Calu3 (cell line): ENCODE measurements around the gene ITGA2B. TPM values are rescaled to one million over a fixed set of nuclear protein-coding genes. Genes with fewer than 3 reads are reported as not detected.

Source experiments
- BruUV-seq: library from RNA; stranded (reverse); fragments of 400-500 nt; replicated peaks from 2 replicates; lab custom pipeline; 2021; lab: Mats Ljungman, UMichigan
- CTCF ChIA-PET: fragments of 300-600 bp; sonication (Branson Sonifier 250); formaldehyde crosslinking; loops from one replicate; lab custom pipeline; 2022; ENCODE audit warnings: antibody characterized with exemption; lab: Charles Lee
- DNase-seq: peaks from one replicate; pipeline ENCODE4 v3.0.0; 2022
- H3K27ac Mint-ChIP-seq: one replicate; pipeline ENCODE4 v1.8.0; 2022; ENCODE audit warnings: mixed read lengths; ENCODE audit not compliant: unreplicated experiment
- H3K27me3 Mint-ChIP-seq: one replicate; pipeline ENCODE4 v1.8.0; 2022; ENCODE audit warnings: mixed read lengths; ENCODE audit not compliant: unreplicated experiment
- H3K36me3 Mint-ChIP-seq: one replicate; pipeline ENCODE4 v1.8.0; 2022; ENCODE audit warnings: mild to moderate bottlenecking, moderate library complexity, mixed read lengths; ENCODE audit not compliant: insufficient read depth, unreplicated experiment
- H3K4me1 Mint-ChIP-seq: one replicate; pipeline ENCODE4 v1.8.0; 2022; ENCODE audit warnings: mild to moderate bottlenecking, low read depth, mixed read lengths; ENCODE audit not compliant: unreplicated experiment
- H3K4me3 Mint-ChIP-seq: one replicate; pipeline ENCODE4 v1.8.0; 2022; ENCODE audit warnings: mild to moderate bottlenecking, low read depth, moderate library complexity, mixed read lengths; ENCODE audit not compliant: unreplicated experiment
- H3K9me3 Mint-ChIP-seq: one replicate; pipeline ENCODE4 v1.8.0; 2022; ENCODE audit warnings: low read depth, mixed read lengths; ENCODE audit not compliant: unreplicated experiment
- intact Hi-C: fragments of 100-400 bp; cut with micrococcal nuclease; formaldehyde crosslinking; loops from one replicate; pipeline ENCODE4 v1.10.0; 2022; ENCODE audit not compliant: unreplicated experiment
- total RNA-seq: library from RNA; stranded (reverse); gene quantifications from 2 replicates; pipeline ENCODE4 v1.2.3, GENCODE V29; 2022
- TF ChIP-seq, protein P1 (sequence below): fragments of 200-600 bp; IDR thresholded peaks from one replicate; pipeline ENCODE4 v1.8.0; 2022; ENCODE audit warnings: antibody characterized with exemption; ENCODE audit not compliant: unreplicated experiment

ITGA2B gene
- total RNA-seq, 1 experiment from 2014 or later, result 1.6 TPM

DNA sequence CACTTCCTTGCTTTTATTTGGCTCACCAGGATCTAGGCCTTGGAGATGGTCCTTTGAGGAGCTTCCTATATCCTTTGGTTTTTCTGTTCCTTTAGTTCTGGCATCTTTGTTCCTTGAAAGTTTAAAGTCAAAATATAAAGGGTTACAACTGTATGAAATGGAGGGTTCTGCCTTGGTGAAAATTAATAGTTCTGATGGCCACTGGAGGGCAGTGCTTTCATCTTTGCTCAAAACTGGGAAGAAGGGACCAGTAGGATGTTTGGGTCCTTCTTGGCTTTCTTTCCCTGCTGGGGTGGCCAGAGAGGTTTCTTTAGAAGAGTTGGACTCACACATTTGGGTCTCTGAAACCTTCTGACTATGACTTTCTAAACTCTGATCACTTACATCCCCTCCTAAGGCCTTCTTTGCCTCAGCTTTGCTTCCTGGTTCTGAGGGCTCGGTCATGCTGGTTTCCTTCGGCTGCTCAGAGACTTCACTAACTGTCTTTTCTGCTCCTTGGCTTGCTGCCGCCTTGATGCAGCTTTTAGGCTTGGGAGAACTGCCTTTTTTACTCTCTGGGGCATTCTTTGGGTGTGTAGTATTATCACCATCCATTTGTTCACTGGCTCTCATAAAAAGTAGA, 10.9 kb upstream of the ITGA2B start:
- H3K27ac Mint-ChIP-seq, result peak overlapping the region; percentile 30
- BruUV-seq, result no TSS peak
- no peak overlapping the region for H3K4me3 Mint-ChIP-seq
- TF ChIP-seq, protein P1, sequence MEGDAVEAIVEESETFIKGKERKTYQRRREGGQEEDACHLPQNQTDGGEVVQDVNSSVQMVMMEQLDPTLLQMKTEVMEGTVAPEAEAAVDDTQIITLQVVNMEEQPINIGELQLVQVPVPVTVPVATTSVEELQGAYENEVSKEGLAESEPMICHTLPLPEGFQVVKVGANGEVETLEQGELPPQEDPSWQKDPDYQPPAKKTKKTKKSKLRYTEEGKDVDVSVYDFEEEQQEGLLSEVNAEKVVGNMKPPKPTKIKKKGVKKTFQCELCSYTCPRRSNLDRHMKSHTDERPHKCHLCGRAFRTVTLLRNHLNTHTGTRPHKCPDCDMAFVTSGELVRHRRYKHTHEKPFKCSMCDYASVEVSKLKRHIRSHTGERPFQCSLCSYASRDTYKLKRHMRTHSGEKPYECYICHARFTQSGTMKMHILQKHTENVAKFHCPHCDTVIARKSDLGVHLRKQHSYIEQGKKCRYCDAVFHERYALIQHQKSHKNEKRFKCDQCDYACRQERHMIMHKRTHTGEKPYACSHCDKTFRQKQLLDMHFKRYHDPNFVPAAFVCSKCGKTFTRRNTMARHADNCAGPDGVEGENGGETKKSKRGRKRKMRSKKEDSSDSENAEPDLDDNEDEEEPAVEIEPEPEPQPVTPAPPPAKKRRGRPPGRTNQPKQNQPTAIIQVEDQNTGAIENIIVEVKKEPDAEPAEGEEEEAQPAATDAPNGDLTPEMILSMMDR, result no peak
- CTCF ChIA-PET, result interaction anchor here (1.3 to 1.4 kb wide), 2 partner anchors 123 kb away, joined by 3 to 4 read pairs; no protein-coding TSS in a partner anchor
- peaks cover 41% of the 10 kb centered on the region for H3K36me3 Mint-ChIP-seq
- intact Hi-C loops, result loop anchor here (2.0 kb wide), 1 partner anchor 122 kb away; no protein-coding TSS in a partner anchor
- peak; percentile 26 for DNase-seq
- no peaks in the 10 kb centered on the region for H3K9me3 Mint-ChIP-seq
- H3K4me1 Mint-ChIP-seq, result no peaks in the 10 kb centered on the region
- H3K27me3 Mint-ChIP-seq, result no peaks in the 10 kb centered on the region

DNA sequence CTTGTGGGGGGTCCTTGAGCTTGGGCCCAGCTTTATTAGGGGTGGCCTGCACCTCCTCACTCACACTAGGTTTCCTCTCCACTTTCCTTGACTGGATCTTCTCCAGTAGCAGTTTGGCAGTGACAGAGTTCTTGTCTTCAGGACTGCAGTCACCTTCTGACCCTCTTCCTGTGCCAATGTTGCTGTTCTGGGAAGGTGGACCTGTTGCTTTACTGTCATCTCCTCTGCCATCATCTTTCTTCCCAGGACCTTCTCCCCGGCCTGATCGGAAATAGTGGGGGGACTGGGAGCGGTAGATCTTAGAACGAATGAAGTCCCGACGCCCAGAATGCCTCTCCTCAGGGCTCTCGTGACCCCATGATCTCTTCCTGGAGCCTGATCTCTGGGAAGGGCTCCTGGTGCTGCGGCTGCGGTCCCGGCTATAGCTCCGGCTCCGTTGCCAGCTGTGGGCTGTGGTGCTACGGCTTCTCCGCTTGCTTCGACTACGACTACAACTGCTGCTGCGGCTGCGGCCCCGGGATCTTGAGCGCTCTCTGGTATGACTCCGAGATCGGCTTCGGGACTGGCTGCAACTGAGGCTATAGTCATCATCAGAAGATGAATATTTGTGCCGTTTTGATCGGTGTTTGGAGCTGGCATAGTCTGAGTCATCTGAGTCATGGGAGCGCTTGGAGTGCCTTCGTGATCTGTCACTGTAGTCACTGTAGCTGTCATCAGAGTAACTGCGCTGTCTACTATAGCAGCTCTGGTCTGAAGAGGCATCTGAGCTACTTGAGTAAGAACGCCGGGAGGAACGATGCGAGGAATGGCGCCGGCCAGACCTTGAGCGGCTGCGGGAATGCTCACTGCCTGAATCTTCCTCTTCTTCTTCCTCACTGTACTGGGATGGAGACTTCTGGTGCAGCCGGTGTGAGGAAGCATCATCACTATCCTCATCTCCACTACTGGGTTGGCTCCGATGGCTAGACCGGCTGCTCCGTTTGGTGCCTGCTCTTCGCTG, 9.5 kb upstream of the ITGA2B start:
- CTCF ChIA-PET, result interaction anchor here (0.6 to 1.3 kb wide), 4 partner anchors 46 to 124 kb away, joined by 3 to 5 read pairs (median 4); no protein-coding TSS in a partner anchor
- TF ChIP-seq, protein P1, result no peak
- Mint-ChIP-seq H3K27me3 (no peaks in the 10 kb centered on the region), H3K27ac (no peak overlapping the region), H3K36me3 (peaks cover 38% of the 10 kb centered on the region), H3K9me3 (no peaks in the 10 kb centered on the region), H3K4me3 (no peak overlapping the region), H3K4me1 (no peaks in the 10 kb centered on the region)
- no peak for DNase-seq
- intact Hi-C loops, result no loop called here
- BruUV-seq, result no TSS peak

DNA sequence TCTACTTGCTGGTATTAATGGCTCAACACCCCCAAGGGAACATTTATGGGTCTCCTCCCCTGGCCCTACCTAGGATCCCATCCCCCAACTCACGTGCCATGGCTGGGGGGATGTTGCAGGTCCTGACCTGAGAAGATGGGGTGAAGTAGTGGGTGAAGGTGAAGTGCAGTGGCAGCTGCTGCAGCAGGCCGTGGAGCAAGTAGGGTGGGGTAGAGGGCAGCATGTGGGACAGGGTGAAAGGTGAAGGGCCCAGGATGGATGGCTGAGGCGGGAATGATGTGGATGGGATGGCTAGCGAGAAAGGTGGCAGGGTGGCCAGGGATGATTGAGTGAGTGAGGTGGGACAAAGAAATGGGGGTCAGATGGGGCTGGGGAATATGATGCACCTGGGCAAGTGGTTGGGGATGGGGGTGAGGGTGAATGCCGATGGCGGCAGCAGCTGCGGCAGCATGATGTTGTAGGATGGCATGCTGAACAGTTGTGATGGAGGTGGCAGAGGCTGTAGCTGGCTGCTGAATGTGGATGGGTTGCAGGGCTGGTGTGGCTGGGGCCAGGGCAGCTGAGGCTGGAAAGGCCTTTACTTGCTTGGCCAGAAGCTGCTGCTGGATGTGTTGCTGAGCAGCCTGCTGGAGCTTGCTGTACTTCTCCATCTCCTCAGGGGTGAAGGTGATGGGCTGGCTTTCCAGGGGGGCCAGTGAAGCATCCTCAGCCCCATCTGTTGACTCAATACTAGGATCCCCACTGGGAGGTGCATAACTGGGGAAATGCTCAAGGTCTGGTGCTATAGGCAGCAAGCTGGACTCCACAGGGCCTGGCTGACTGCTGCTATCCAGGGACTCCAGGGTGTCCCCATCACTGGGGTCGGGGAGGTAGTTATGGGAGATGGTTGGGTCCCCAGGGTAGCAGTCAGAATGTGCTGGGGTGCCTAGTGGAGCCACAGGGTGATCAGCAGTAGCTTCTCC, 8.3 kb upstream of the ITGA2B start:
- TF ChIP-seq, protein P1, result no peak
- Mint-ChIP-seq H3K27me3 (no peaks in the 10 kb centered on the region), H3K9me3 (no peaks in the 10 kb centered on the region), H3K4me3 (no peak overlapping the region), H3K36me3 (peaks cover 40% of the 10 kb centered on the region), H3K27ac (peak overlapping the region; percentile 16), H3K4me1 (no peaks in the 10 kb centered on the region)
- CTCF ChIA-PET, result interaction anchor here (0.7 to 0.8 kb wide), 2 partner anchors 48 to 126 kb away, joined by 3 to 4 read pairs; no protein-coding TSS in a partner anchor
- intact Hi-C loops, result no loop called here
- no TSS peak for BruUV-seq
- DNase-seq, result no peak

DNA sequence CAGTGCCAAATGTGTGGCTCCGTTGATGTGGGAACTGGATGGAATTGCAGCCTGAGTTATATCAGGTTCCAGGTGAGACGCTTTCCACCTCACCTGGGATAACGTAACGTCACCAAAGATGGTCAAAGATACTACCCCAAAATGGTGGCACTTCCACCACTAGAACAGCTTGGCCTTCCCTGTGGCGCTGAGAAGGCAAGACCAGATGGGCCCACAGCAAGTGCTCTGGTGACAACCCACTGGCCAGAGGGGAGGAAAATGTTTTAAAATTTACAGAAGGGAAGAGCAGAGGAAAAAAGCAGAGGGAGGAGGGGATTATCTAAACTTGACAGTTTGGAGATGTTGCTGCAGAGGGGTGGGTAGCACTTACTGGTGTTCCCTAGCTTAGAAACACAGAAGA, 7.5 kb upstream of the ITGA2B start:
- CTCF ChIA-PET, result no interaction called here
- no peaks in the 10 kb centered on the region for H3K4me1 Mint-ChIP-seq
- no TSS peak for BruUV-seq
- intact Hi-C loops, result no loop called here
- peak overlapping the region; percentile 16 for H3K27ac Mint-ChIP-seq
- no peaks in the 10 kb centered on the region for H3K27me3 Mint-ChIP-seq
- peaks cover 34% of the 10 kb centered on the region for H3K36me3 Mint-ChIP-seq
- H3K9me3 Mint-ChIP-seq, result no peaks in the 10 kb centered on the region
- DNase-seq, result no peak
- H3K4me3 Mint-ChIP-seq, result no peak overlapping the region
- TF ChIP-seq, protein P1, result no peak
